GM12878 (cell line): ENCODE data around the gene TNFSF9. TPM values are rescaled to one million over a fixed set of nuclear protein-coding genes. Genes with fewer than 3 reads are reported as not detected.

Experiments used
- CHD2 ChIP-seq: IDR thresholded peaks from 2 replicates; pipeline ENCODE4 v1.6.1; 2011; ENCODE audit warnings: low read depth, low read length, improper control_type of control experiment, borderline replicate concordance
- CREB1 ChIP-seq: IDR thresholded peaks from 2 replicates; pipeline ENCODE4 v1.6.1; 2012; ENCODE audit warnings: low read depth, mild to moderate bottlenecking, inconsistent platforms
- EED ChIP-seq: sonication (generic); IDR thresholded peaks from 2 replicates; pipeline ENCODE4 v1.6.1; 2016; ENCODE audit warnings: antibody characterized with exemption, low read depth
- IKZF1 ChIP-seq: fragments of 450-650 bp; conservative IDR thresholded peaks from 2 replicates; pipeline ENCODE4 v1.6.1; 2017; ENCODE audit warnings: antibody characterized with exemption, mild to moderate bottlenecking
- IRF4 ChIP-seq: IDR thresholded peaks from 2 replicates; pipeline ENCODE4 v1.6.1; 2011; ENCODE audit warnings: low read depth, low read length
- NR2F1 ChIP-seq: fragments of 450-650 bp; conservative IDR thresholded peaks from 2 replicates; pipeline ENCODE4 v1.6.1; 2017; ENCODE audit warnings: mild to moderate bottlenecking
- NRF1 ChIP-seq: conservative IDR thresholded peaks from 2 replicates; pipeline ENCODE4 v1.6.1; 2011; ENCODE audit warnings: mild to moderate bottlenecking, low read depth, low read length, improper control_type of control experiment
- POLR2A ChIP-seq: IDR thresholded peaks from 2 replicates; pipeline ENCODE4 v1.6.1; 2011; ENCODE audit warnings: low read depth, mild to moderate bottlenecking, low read length
- RUNX3 ChIP-seq: IDR thresholded peaks from 2 replicates; pipeline ENCODE4 v1.6.1; 2012; ENCODE audit warnings: low read length, inconsistent platforms
- SREBF2 ChIP-seq: IDR thresholded peaks from 2 replicates; pipeline ENCODE4 v1.6.1; 2012; ENCODE audit warnings: mild to moderate bottlenecking, low read length
- STAT1 ChIP-seq: fragments of 450-650 bp; conservative IDR thresholded peaks from 2 replicates; pipeline ENCODE4 v1.6.1; 2014; ENCODE audit warnings: antibody characterized with exemption, mild to moderate bottlenecking
- TAF1 ChIP-seq: IDR thresholded peaks from 2 replicates; pipeline ENCODE4 v1.6.1; 2011; ENCODE audit warnings: mild to moderate bottlenecking, low read depth, low read length, borderline replicate concordance
- TARDBP ChIP-seq: IDR thresholded peaks from 2 replicates; pipeline ENCODE4 v1.6.1; 2016; ENCODE audit warnings: borderline replicate concordance
- TCF12 ChIP-seq: IDR thresholded peaks from 2 replicates; pipeline ENCODE4 v1.6.1; 2011; ENCODE audit warnings: low read depth, mild to moderate bottlenecking, low read length
- polyA plus RNA-seq, 11 experiments: library from polyadenylated mRNA; depleted of rRNA in 4 of 11; unstranded in 6 of 11; stranded (reverse) in 5 of 11; fragments of >200 nt; fragmentation: Nextera tagmentation in 4 of 11; fragmentation: Illumina TruSeq in 1 of 11; extraction: Ambion mirVana in 4 of 11; extraction: Trizol in 1 of 11; gene quantifications; 1 replicate in 1 of 11; 2 replicates in 10 of 11; pipeline versions ENCODE4 v1.2.1 to v1.2.3, GENCODE V29; 2011 to 2016; ENCODE audit warnings: inconsistent platforms in 2 of 11, missing spikeins in 2 of 11, low read depth in 1 of 11
- total RNA-seq, 4 experiments: library from RNA; depleted of rRNA in 3 of 4; stranded (reverse); fragments of >200 nt in 3 of 4; fragmentation: Illumina TruSeq in 1 of 4; extraction: Trizol in 1 of 4; gene quantifications; 2 replicates each; pipeline versions ENCODE4 v1.2.1 to v1.2.3, GENCODE V29; 2013 to 2021
- TF ChIP-seq, protein P1 (sequence below): IDR thresholded peaks from 2 replicates; pipeline ENCODE4 v1.6.1; 2012; ENCODE audit warnings: low read depth, low read length, improper control_type of control experiment
- TF ChIP-seq, protein P2 (sequence below): fragments of 450-650 bp; formaldehyde crosslinking; IDR thresholded peaks from 2 replicates; pipeline ENCODE4 v1.4.0; 2022; ENCODE audit warnings: mild to moderate bottlenecking, moderate library complexity
- TF ChIP-seq, protein P3 (sequence below): fragments of 450-650 bp; IDR thresholded peaks from 2 replicates; pipeline ENCODE4 v1.6.1; 2017; ENCODE audit warnings: mild to moderate bottlenecking, moderate library complexity
- TF ChIP-seq, protein P4 (sequence below): IDR thresholded peaks from 2 replicates; pipeline ENCODE4 v1.6.1; 2011; ENCODE audit warnings: low read depth, mild to moderate bottlenecking, low read length, moderate library complexity, borderline replicate concordance; ENCODE audit errors: extremely low read depth
- TF ChIP-seq, protein P5 (sequence below), 3 experiments: IDR thresholded peaks in 2 of 3; conservative IDR thresholded peaks in 1 of 3; 2 replicates each; pipeline ENCODE4 v1.5.1; 2011; ENCODE audit warnings: low read depth in 3 of 3, low read length in 3 of 3, mild to moderate bottlenecking in 3 of 3, control low read depth in 2 of 3, moderate library complexity in 2 of 3, inconsistent platforms in 1 of 3, mixed read lengths in 1 of 3; ENCODE audit not compliant: control insufficient read depth in 2 of 3, insufficient read depth in 1 of 3; ENCODE audit errors: extremely low read depth in 1 of 3
- TF ChIP-seq, protein P6 (sequence below): IDR thresholded peaks from 2 replicates; pipeline ENCODE4 v1.6.1; 2012; ENCODE audit warnings: low read depth, low read length, improper control_type of control experiment

Gene TNFSF9
- total and polyA plus RNA-seq, 10 of the 15 experiments (the other 5 are each of a cell fraction or from before 2014, with no cell fraction given): 6.2 to 75.3 (median 22.1) TPM

DNA sequence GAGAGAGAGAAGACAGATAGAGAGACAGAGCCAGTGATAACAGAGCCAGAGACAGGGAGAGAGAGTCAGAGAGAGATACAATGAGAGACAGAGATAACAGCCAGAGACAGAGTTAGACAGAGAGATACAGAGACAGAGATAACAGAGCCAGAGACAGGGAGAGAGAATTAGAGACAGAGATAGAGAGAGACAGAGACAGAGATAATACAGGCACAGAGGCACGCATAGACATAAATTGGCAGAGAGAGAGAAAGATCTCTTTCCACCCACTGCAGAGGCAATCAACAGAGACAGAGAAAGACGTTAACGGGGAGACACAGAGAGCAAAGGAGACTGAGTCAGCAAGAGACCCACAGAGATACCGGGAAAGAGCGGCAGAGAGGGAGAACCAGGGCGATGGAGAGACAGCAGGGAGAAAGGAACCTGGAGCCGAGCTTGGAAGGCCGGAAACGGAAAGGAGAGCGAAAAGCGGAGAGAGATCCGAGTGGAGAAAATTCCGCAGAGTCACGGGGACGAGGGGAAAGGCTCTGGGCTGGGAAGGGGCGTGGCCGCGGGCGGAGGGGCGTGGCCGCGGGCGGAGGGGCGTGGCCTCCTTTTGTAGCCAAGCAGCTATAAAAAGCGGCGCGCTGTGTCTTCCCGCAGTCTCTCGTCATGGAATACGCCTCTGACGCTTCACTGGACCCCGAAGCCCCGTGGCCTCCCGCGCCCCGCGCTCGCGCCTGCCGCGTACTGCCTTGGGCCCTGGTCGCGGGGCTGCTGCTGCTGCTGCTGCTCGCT lies at the start of gene TNFSF9 (continued):
- peak; percentile 93 for TF ChIP-seq CREB1
- TF ChIP-seq SREBF2: no peak
- peak; percentile 98 for TF ChIP-seq TAF1
- TF ChIP-seq, protein P1, sequence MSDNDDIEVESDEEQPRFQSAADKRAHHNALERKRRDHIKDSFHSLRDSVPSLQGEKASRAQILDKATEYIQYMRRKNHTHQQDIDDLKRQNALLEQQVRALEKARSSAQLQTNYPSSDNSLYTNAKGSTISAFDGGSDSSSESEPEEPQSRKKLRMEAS: peak; percentile 50; the same call in 1 of the 2 replicates
- no peak for TF ChIP-seq NRF1
- TF ChIP-seq, protein P2, sequence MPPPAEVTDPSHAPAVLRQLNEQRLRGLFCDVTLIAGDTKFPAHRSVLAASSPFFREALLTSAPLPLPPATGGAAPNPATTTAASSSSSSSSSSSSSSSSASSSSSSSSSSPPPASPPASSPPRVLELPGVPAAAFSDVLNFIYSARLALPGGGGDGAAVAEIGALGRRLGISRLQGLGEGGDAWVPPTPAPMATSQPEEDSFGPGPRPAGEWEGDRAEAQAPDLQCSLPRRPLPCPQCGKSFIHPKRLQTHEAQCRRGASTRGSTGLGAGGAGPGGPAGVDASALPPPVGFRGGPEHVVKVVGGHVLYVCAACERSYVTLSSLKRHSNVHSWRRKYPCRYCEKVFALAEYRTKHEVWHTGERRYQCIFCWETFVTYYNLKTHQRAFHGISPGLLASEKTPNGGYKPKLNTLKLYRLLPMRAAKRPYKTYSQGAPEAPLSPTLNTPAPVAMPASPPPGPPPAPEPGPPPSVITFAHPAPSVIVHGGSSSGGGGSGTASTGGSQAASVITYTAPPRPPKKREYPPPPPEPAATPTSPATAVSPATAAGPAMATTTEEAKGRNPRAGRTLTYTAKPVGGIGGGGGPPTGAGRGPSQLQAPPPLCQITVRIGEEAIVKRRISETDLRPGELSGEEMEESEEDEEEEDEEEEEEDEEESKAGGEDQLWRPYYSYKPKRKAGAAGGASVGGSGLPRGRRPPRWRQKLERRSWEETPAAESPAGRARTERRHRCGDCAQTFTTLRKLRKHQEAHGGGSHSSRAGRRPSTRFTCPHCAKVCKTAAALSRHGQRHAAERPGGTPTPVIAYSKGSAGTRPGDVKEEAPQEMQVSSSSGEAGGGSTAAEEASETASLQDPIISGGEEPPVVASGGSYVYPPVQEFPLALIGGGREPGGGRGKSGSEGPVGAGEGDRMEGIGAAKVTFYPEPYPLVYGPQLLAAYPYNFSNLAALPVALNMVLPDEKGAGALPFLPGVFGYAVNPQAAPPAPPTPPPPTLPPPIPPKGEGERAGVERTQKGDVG (CRISPR knock-in tag): no peak
- TF ChIP-seq IRF4: no peak
- TF ChIP-seq, protein P3, sequence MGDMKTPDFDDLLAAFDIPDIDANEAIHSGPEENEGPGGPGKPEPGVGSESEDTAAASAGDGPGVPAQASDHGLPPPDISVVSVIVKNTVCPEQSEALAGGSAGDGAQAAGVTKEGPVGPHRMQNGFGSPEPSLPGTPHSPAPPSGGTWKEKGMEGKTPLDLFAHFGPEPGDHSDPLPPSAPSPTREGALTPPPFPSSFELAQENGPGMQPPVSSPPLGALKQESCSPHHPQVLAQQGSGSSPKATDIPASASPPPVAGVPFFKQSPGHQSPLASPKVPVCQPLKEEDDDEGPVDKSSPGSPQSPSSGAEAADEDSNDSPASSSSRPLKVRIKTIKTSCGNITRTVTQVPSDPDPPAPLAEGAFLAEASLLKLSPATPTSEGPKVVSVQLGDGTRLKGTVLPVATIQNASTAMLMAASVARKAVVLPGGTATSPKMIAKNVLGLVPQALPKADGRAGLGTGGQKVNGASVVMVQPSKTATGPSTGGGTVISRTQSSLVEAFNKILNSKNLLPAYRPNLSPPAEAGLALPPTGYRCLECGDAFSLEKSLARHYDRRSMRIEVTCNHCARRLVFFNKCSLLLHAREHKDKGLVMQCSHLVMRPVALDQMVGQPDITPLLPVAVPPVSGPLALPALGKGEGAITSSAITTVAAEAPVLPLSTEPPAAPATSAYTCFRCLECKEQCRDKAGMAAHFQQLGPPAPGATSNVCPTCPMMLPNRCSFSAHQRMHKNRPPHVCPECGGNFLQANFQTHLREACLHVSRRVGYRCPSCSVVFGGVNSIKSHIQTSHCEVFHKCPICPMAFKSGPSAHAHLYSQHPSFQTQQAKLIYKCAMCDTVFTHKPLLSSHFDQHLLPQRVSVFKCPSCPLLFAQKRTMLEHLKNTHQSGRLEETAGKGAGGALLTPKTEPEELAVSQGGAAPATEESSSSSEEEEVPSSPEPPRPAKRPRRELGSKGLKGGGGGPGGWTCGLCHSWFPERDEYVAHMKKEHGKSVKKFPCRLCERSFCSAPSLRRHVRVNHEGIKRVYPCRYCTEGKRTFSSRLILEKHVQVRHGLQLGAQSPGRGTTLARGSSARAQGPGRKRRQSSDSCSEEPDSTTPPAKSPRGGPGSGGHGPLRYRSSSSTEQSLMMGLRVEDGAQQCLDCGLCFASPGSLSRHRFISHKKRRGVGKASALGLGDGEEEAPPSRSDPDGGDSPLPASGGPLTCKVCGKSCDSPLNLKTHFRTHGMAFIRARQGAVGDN: peak; percentile 99
- peak; percentile 87; the same call in 1 of the 2 replicates for TF ChIP-seq EED
- TF ChIP-seq, protein P4, sequence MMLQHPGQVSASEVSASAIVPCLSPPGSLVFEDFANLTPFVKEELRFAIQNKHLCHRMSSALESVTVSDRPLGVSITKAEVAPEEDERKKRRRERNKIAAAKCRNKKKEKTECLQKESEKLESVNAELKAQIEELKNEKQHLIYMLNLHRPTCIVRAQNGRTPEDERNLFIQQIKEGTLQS: no peak
- TF ChIP-seq, protein P5, sequence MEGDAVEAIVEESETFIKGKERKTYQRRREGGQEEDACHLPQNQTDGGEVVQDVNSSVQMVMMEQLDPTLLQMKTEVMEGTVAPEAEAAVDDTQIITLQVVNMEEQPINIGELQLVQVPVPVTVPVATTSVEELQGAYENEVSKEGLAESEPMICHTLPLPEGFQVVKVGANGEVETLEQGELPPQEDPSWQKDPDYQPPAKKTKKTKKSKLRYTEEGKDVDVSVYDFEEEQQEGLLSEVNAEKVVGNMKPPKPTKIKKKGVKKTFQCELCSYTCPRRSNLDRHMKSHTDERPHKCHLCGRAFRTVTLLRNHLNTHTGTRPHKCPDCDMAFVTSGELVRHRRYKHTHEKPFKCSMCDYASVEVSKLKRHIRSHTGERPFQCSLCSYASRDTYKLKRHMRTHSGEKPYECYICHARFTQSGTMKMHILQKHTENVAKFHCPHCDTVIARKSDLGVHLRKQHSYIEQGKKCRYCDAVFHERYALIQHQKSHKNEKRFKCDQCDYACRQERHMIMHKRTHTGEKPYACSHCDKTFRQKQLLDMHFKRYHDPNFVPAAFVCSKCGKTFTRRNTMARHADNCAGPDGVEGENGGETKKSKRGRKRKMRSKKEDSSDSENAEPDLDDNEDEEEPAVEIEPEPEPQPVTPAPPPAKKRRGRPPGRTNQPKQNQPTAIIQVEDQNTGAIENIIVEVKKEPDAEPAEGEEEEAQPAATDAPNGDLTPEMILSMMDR (IDR thresholded peaks at IDR 0.05 in 2 of 3, conservative IDR thresholded peaks at IDR 0.05 in 1 of 3; ENCODE audit: control insufficient read depth in 2 of 3, extremely low read depth in 1 of 3, insufficient read depth in 1 of 3, low read depth in 3 of 3, low read length in 3 of 3): no peak
- peak; percentile 78; the same call in 1 of the 2 replicates for TF ChIP-seq NR2F1
- TF ChIP-seq TARDBP: no peak
- TF ChIP-seq POLR2A: peak; percentile 98
- no peak for TF ChIP-seq CHD2
- peak; percentile 67; the same call in 1 of the 2 replicates for TF ChIP-seq TCF12
- TF ChIP-seq IKZF1: peak; percentile 88
- TF ChIP-seq, protein P6, sequence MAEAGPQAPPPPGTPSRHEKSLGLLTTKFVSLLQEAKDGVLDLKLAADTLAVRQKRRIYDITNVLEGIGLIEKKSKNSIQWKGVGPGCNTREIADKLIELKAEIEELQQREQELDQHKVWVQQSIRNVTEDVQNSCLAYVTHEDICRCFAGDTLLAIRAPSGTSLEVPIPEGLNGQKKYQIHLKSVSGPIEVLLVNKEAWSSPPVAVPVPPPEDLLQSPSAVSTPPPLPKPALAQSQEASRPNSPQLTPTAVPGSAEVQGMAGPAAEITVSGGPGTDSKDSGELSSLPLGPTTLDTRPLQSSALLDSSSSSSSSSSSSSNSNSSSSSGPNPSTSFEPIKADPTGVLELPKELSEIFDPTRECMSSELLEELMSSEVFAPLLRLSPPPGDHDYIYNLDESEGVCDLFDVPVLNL: no peak
- TF ChIP-seq RUNX3: peak; percentile 70
- no peak for TF ChIP-seq STAT1
